Thyroid gland (tissue), 4 donors: ENCODE measurements around the gene MTHFR. TPM values are rescaled to one million over a fixed set of nuclear protein-coding genes. Genes with fewer than 3 reads are reported as not detected.

Source experiments
- DNase-seq, 2 donors: peaks; one replicate each; pipeline ENCODE4 v3.0.0-alpha.2; 2019
- H3K27ac ChIP-seq, 3 donors: fragments of 200-600 bp; sonication (generic); 1 replicate in 2 of 3; 2 replicates in 1 of 3; pipeline ENCODE4 v1.5.1; 2016 to 2019; ENCODE audit warnings: mild to moderate bottlenecking in 1 of 3, moderate library complexity in 1 of 3
- H3K27me3 ChIP-seq: fragments of 200-600 bp; sonication (generic); one replicate; pipeline ENCODE4 v1.5.1; 2019
- H3K36me3 ChIP-seq, 2 donors: fragments of 200-600 bp; sonication (generic); one replicate each; pipeline ENCODE4 v1.5.1; 2016 to 2019
- H3K4me1 ChIP-seq, 2 donors: fragments of 200-600 bp; sonication (generic); one replicate each; pipeline ENCODE4 v1.5.1; 2017 to 2019
- H3K4me3 ChIP-seq, 3 donors: fragments of 200-600 bp; sonication (generic); replicated peaks in 1 of 3; 1 replicate in 2 of 3; 2 replicates in 1 of 3; pipeline ENCODE4 v1.5.1; 2016; ENCODE audit warnings: mild to moderate bottlenecking in 1 of 3
- H3K9me3 ChIP-seq: fragments of 200-600 bp; sonication (generic); one replicate; pipeline ENCODE4 v1.5.1; 2017
- CTCF ChIP-seq, 6 experiments: fragments of 200-600 bp in 3 of 6; fragments of 450-650 bp in 3 of 6; sonication (generic) in 3 of 6; IDR thresholded peaks; one replicate each; pipeline ENCODE4 v1.5.1; 2016 to 2019; ENCODE audit warnings: antibody characterized with exemption in 6 of 6, mild to moderate bottlenecking in 2 of 6, inconsistent platforms in 1 of 6, moderate library complexity in 1 of 6
- POLR2A ChIP-seq, 2 donors: fragments of 450-650 bp; IDR thresholded peaks; one replicate each; pipeline ENCODE4 v1.6.1; 2017; ENCODE audit warnings: antibody characterized with exemption in 2 of 2, mild to moderate bottlenecking in 2 of 2, moderate library complexity in 1 of 2
- WGBS, 2 donors: methylation state at CpG; one replicate each; pipeline ENCODE4 v1.1.5; 2017; 5-methylcytosine and 5-hydroxymethylcytosine counted together
- intact Hi-C: fragments of 100-400 bp; cut with DNase I; formaldehyde crosslinking; loops from one replicate; pipeline ENCODE4 v1.15.1; 2023
- total RNA-seq, 4 donors: library from RNA; depleted of rRNA; stranded (reverse); fragments of >200 nt; gene quantifications; one replicate each; pipeline ENCODE4 v1.2.3, GENCODE V29; 2016

The MTHFR gene
- total RNA-seq, 4 donors from 2014 or later: 52.8 to 96.9 (median 65.6) TPM

- no peaks in the 10 kb centered on the region for H3K27me3 ChIP-seq
- 75 to 81% methylated on average over 12 of the region's 12 CpGs for WGBS, 2 donors
- no peaks in the 10 kb centered on the region for H3K9me3 ChIP-seq
- DNase-seq: no peak
- H3K36me3 ChIP-seq: no peaks in the 10 kb centered on the region
- intact Hi-C loops: no loop called here
- no peak overlapping the region for H3K4me3 ChIP-seq
- no peak overlapping the region for H3K27ac ChIP-seq
- no peak for TF ChIP-seq CTCF (IDR thresholded peaks at IDR 0.05)
- no peak for TF ChIP-seq POLR2A (IDR thresholded peaks at IDR 0.05)
- H3K4me1 ChIP-seq: peaks cover 13 to 23% of the 10 kb centered on the region in 2 donors
Observed at GRCh38 chr1:11781297-11781696, 24.5 kb downstream of the MTHFR start.

GRCh38 chr1:11780380-11781147 is 25.2 kb downstream of the MTHFR start:
- H3K36me3 ChIP-seq: no peaks in the 10 kb centered on the region
- peaks cover 11 to 15% of the 10 kb centered on the region in 2 donors for H3K4me1 ChIP-seq
- 78 to 83% methylated on average over 9 to 10 of the region's 10 CpGs for WGBS, 2 donors
- intact Hi-C loops: no loop called here
- H3K27ac ChIP-seq: no peak overlapping the region
- no peak for DNase-seq
- H3K9me3 ChIP-seq: no peaks in the 10 kb centered on the region
- H3K4me3 ChIP-seq: no peak overlapping the region
- no peak for TF ChIP-seq POLR2A (IDR thresholded peaks at IDR 0.05)
- TF ChIP-seq CTCF (IDR thresholded peaks at IDR 0.05): no peak
- H3K27me3 ChIP-seq: no peaks in the 10 kb centered on the region

GRCh38 chr1:11779715-11780379 is 25.9 kb downstream of the MTHFR start:
- Histone ChIP-seq H3K27ac (no peak overlapping the region), H3K36me3 (no peaks in the 10 kb centered on the region), H3K4me1 (peaks cover 5 to 8% of the 10 kb centered on the region in 2 donors), H3K9me3 (no peaks in the 10 kb centered on the region), H3K4me3 (no peak overlapping the region), H3K27me3 (no peaks in the 10 kb centered on the region)
- 92 to 93% methylated on average over 5 to 9 of the region's 13 CpGs for WGBS, 2 donors
- TF ChIP-seq POLR2A (IDR thresholded peaks at IDR 0.05) (no peak), CTCF (IDR thresholded peaks at IDR 0.05) (no peak)
- intact Hi-C loops: no loop called here
- DNase-seq: no peak

GRCh38 chr1:11778844-11779623 is 26.7 kb downstream of the MTHFR start:
- no peak overlapping the region for H3K4me3 ChIP-seq
- no peak overlapping the region for H3K27ac ChIP-seq
- intact Hi-C loops: no loop called here
- H3K36me3 ChIP-seq: no peaks in the 10 kb centered on the region
- no peak for DNase-seq
- TF ChIP-seq POLR2A (IDR thresholded peaks at IDR 0.05): no peak
- TF ChIP-seq CTCF (IDR thresholded peaks at IDR 0.05): no peak
- H3K27me3 ChIP-seq: no peaks in the 10 kb centered on the region
- no peaks in the 10 kb centered on the region for H3K4me1 ChIP-seq
- no peaks in the 10 kb centered on the region for H3K9me3 ChIP-seq
- WGBS, 2 donors: 91 to 93% methylated on average over 13 to 15 of the region's 15 CpGs
